CD4-positive, alpha-beta T cell (primary cell): ENCODE results near the gene NUB1. TPM values are rescaled to one million over a fixed set of nuclear protein-coding genes. Genes with fewer than 3 reads are reported as not detected.

ENCODE experiments used
- ATAC-seq: fragments of 200-7000 bp; cut with Tn5 transposase; one replicate; pipeline ENCODE4 v1.10.0; 2022; ENCODE audit warnings: mild to moderate bottlenecking; ENCODE audit not compliant: poor library complexity
- CTCF ChIA-PET: fragments of 350-600 bp; sonication (Branson Sonifier 250); formaldehyde crosslinking; loops from one replicate; lab custom pipeline; 2021; ENCODE audit warnings: antibody characterized with exemption, inconsistent platforms; lab: Charles Lee
- POLR2A ChIA-PET: fragments of 350-600 bp; sonication (Branson Sonifier 250); formaldehyde crosslinking; loops from one replicate; lab custom pipeline; 2021; ENCODE audit warnings: antibody characterized with exemption, inconsistent platforms; lab: Charles Lee
- DNase-seq, 14 experiments: peaks; one replicate each; pipeline ENCODE4 v3.0.0-alpha.2; 2013 to 2020; ENCODE audit warnings: mixed read lengths in 2 of 14
- H3K27ac ChIP-seq, 2 donors: one replicate each; pipeline versions ENCODE4 v1.5.1 to v1.7.0; 2013; ENCODE audit warnings: low read length in 2 of 2, low read depth in 1 of 2, mild to moderate bottlenecking in 1 of 2
- H3K27me3 ChIP-seq, 2 experiments: 1 replicate in 1 of 2; 2 replicates in 1 of 2; pipeline versions ENCODE4 v1.6.1 to v1.7.0; 2013; ENCODE audit warnings: low read length in 2 of 2, control low read depth in 1 of 2, mild to moderate bottlenecking in 1 of 2, moderate library complexity in 1 of 2; ENCODE audit not compliant: insufficient read depth in 2 of 2, control insufficient read depth in 1 of 2
- H3K36me3 ChIP-seq: one replicate; pipeline ENCODE4 v1.6.1; 2013; ENCODE audit warnings: low read length, control low read depth; ENCODE audit not compliant: insufficient read depth
- H3K4me1 ChIP-seq: one replicate; pipeline ENCODE4 v1.6.1; 2013; ENCODE audit warnings: low read length, control low read depth; ENCODE audit not compliant: insufficient read depth
- H3K4me3 ChIP-seq: one replicate; pipeline ENCODE4 v1.5.1; 2013; ENCODE audit warnings: mild to moderate bottlenecking, low read length, moderate library complexity
- H3K9me3 ChIP-seq, 2 experiments: 1 replicate in 1 of 2; 2 replicates in 1 of 2; pipeline versions ENCODE4 v1.6.1 to v1.7.0; 2013; ENCODE audit warnings: low read length in 2 of 2, mild to moderate bottlenecking in 2 of 2, control low read depth in 1 of 2, moderate library complexity in 1 of 2; ENCODE audit not compliant: control insufficient read depth in 1 of 2, insufficient read depth in 1 of 2
- H3K27ac Mint-ChIP-seq: one replicate; pipeline ENCODE4 v1.8.0; 2020; ENCODE audit warnings: mixed read lengths
- H3K27me3 Mint-ChIP-seq: one replicate; pipeline ENCODE4 v1.8.0; 2021; ENCODE audit warnings: mixed read lengths
- H3K36me3 Mint-ChIP-seq: one replicate; pipeline ENCODE4 v1.8.0; 2021; ENCODE audit warnings: low read depth, mixed read lengths
- H3K4me1 Mint-ChIP-seq: one replicate; pipeline ENCODE4 v1.8.0; 2021; ENCODE audit warnings: low read depth, mixed read lengths
- H3K4me3 Mint-ChIP-seq: one replicate; pipeline ENCODE4 v1.8.0; 2020; ENCODE audit warnings: mild to moderate bottlenecking, mixed read lengths
- H3K9me3 Mint-ChIP-seq: one replicate; pipeline ENCODE4 v1.8.0; 2020; ENCODE audit warnings: mixed read lengths
- intact Hi-C, 2 experiments: fragments of 100-400 bp; cut with DNase I in 1 of 2; cut with micrococcal nuclease in 1 of 2; formaldehyde crosslinking; loops; one replicate each; pipeline versions ENCODE4 v1.15.1 to v1.9.0; 2023 to 2025; cut with DNase I, micrococcal nuclease
- total RNA-seq, 174 experiments: library from RNA in 2 of 174; stranded (reverse) in 2 of 174; gene quantifications; one replicate each; pipeline ENCODE4 v1.2.3 and lab custom pipeline; 2021 to 2026
- TF ChIP-seq, protein P1 (sequence below): fragments of 200-600 bp; IDR thresholded peaks from one replicate; pipeline ENCODE4 v1.8.0; 2022; ENCODE audit warnings: antibody characterized with exemption, mild to moderate bottlenecking

NUB1 gene
- total RNA-seq, 2 experiments from 2014 or later = 86.0 to 90.4 TPM

DNA sequence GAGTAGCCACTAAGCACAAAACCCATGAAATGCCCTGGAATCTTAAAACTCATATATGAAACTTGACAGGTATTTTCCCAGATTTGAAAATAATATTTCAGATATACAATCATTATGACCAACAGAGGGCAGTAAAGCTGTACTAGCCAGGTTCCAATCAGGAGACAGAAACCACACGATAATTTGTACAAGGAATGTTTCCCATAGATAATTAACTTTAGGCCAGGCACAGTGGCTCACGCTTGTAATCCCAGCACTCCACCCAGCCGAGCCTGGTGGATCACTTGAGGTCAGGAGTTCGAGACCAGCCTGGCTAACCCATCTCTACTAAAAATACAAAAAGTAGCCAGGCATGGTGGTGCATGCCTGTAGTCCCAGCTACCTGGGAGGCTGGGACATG, 31.0 kb upstream of the NUB1 start:
- Mint-ChIP-seq H3K4me3 (no peak overlapping the region), H3K27me3 (peaks cover 5% of the 10 kb centered on the region), H3K36me3 (no peaks in the 10 kb centered on the region), H3K4me1 (peaks cover 9% of the 10 kb centered on the region), H3K9me3 (no peaks in the 10 kb centered on the region), H3K27ac (no peak overlapping the region)
- TF ChIP-seq, protein P1, sequence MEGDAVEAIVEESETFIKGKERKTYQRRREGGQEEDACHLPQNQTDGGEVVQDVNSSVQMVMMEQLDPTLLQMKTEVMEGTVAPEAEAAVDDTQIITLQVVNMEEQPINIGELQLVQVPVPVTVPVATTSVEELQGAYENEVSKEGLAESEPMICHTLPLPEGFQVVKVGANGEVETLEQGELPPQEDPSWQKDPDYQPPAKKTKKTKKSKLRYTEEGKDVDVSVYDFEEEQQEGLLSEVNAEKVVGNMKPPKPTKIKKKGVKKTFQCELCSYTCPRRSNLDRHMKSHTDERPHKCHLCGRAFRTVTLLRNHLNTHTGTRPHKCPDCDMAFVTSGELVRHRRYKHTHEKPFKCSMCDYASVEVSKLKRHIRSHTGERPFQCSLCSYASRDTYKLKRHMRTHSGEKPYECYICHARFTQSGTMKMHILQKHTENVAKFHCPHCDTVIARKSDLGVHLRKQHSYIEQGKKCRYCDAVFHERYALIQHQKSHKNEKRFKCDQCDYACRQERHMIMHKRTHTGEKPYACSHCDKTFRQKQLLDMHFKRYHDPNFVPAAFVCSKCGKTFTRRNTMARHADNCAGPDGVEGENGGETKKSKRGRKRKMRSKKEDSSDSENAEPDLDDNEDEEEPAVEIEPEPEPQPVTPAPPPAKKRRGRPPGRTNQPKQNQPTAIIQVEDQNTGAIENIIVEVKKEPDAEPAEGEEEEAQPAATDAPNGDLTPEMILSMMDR = no peak
- peaks cover 7 to 8% of the 10 kb centered on the region in 2 experiments for H3K9me3 ChIP-seq
- H3K27ac ChIP-seq = no peak overlapping the region
- intact Hi-C loops = no loop called here
- no peaks in the 10 kb centered on the region for H3K36me3 ChIP-seq
- peaks cover 9% of the 10 kb centered on the region for H3K4me1 ChIP-seq
- H3K27me3 ChIP-seq = peaks cover 10 to 13% of the 10 kb centered on the region in 2 experiments
- no peak overlapping the region for H3K4me3 ChIP-seq
- CTCF ChIA-PET = interaction anchor here (1.0 to 1.6 kb wide), 4 partner anchors 40 to 146 kb away, joined by 3 to 6 read pairs (median 4); no protein-coding TSS in a partner anchor
- POLR2A ChIA-PET = no interaction called here
- no peak for ATAC-seq
- peak in 2 of 14 experiments; percentile 22 to 41 for DNase-seq

DNA sequence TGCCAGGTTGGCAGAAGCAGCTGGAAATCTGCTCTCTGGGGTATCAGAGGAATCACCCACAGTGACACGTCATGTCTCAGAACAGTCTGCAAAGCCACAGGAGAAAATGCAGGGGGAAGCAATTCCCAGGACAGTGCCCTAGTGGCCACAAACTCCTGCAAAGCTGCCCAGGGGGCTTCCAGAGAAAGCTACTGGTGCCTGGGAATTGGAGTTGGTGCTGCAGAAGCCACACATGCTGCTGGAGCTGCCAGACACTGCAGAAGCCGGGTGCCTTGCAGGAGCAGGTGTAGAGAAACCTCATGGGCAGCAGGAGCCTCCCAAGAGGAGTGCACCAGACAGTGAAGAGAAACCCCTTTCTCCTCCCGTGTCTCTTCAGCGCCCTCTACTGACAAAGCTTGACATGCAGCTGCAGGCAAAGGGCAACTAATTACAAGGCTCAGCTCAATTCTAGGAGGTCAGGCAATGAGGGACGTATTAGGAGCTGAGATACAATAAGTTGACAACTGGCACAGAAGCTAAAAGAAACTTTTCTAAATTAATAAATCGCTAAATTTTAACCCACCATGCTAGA, 30.2 kb upstream of the NUB1 start:
- Histone ChIP-seq H3K4me1 (peaks cover 9% of the 10 kb centered on the region), H3K4me3 (no peak overlapping the region), H3K27ac (no peak overlapping the region), H3K9me3 (peaks cover 7 to 8% of the 10 kb centered on the region in 2 experiments), H3K27me3 (peaks cover 4 to 13% of the 10 kb centered on the region in 2 experiments), H3K36me3 (no peaks in the 10 kb centered on the region)
- intact Hi-C loops = no loop called here
- Mint-ChIP-seq H3K27me3 (peaks cover 5% of the 10 kb centered on the region), H3K36me3 (no peaks in the 10 kb centered on the region), H3K9me3 (no peaks in the 10 kb centered on the region), H3K4me3 (no peak overlapping the region), H3K27ac (no peak overlapping the region), H3K4me1 (peaks cover 9% of the 10 kb centered on the region)
- DNase-seq (peak in 2 of 14 experiments; percentile 31 to 44), ATAC-seq (no peak)
- TF ChIP-seq, protein P1 = no peak
- POLR2A ChIA-PET = no interaction called here
- CTCF ChIA-PET = interaction anchor here (0.9 to 1.6 kb wide), 4 partner anchors 39 to 145 kb away, joined by 3 to 6 read pairs (median 4); no protein-coding TSS in a partner anchor

DNA sequence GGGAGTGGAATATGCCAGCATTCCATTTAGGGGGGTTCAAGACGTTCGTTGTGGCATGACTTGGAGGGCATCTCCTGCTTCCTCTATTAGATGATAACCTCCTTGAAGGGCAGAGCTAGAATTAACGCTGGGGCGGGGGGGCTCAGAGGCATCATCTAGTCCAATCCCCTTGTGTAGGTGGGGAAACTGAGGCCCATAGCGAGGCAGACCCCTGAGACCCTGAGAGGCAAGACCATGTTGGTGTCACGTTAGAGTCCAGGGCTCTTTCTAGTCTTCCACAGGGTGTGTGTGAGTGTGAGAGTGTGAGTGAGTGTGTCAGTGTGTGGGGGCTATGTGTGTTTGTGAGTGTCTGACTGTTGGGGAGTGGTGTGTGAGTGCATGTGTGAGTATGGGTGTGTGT, 29.3 kb upstream of the NUB1 start:
- no peak overlapping the region for H3K27ac ChIP-seq
- H3K36me3 ChIP-seq = no peaks in the 10 kb centered on the region
- peaks cover 9% of the 10 kb centered on the region for H3K4me1 ChIP-seq
- TF ChIP-seq, protein P1 = no peak
- H3K9me3 ChIP-seq = peaks cover 7 to 8% of the 10 kb centered on the region in 2 experiments
- no peaks in the 10 kb centered on the region for H3K36me3 Mint-ChIP-seq
- no peak for ATAC-seq
- H3K4me1 Mint-ChIP-seq = peaks cover 9% of the 10 kb centered on the region
- H3K27me3 Mint-ChIP-seq = no peaks in the 10 kb centered on the region
- no peaks in the 10 kb centered on the region for H3K9me3 Mint-ChIP-seq
- no peak overlapping the region for H3K4me3 Mint-ChIP-seq
- POLR2A ChIA-PET = no interaction called here
- CTCF ChIA-PET = no interaction called here
- H3K4me3 ChIP-seq = no peak overlapping the region
- no peak for DNase-seq
- H3K27ac Mint-ChIP-seq = no peak overlapping the region
- H3K27me3 ChIP-seq = peaks cover under 1 to 5% of the 10 kb centered on the region in 2 experiments
- intact Hi-C loops = no loop called here
